SK-N-SH (cell line): ENCODE measurements around the gene SHROOM3. TPM values are rescaled to one million over a fixed set of nuclear protein-coding genes. Genes with fewer than 3 reads are reported as not detected.

Source experiments
- CTCF ChIA-PET: fragments of 300-600, 350-600 bp; formaldehyde crosslinking; extraction: SDS; loops from one replicate; lab custom pipeline; 2021; lab: Yijun Ruan, JAX
- POLR2A ChIA-PET: fragments of 350-600 bp; sonication (Branson Sonifier 250); formaldehyde crosslinking; extraction: SDS; loops from one replicate; lab custom pipeline; 2020; ENCODE audit warnings: antibody characterized with exemption, inconsistent platforms; lab: Yijun Ruan, JAX
- DNase-seq: peaks from one replicate; pipeline ENCODE4 v3.0.0; 2012
- H2AFZ ChIP-seq: fragments of 200-600 bp; sonication (generic); 2 replicates; pipeline ENCODE4 v1.8.1; 2016; ENCODE audit warnings: antibody characterized with exemption, mild to moderate bottlenecking, low read depth
- H3F3A ChIP-seq: fragments of 200-600 bp; sonication (generic); replicated peaks from 2 replicates; pipeline ENCODE3; 2016; ENCODE audit warnings: antibody characterized with exemption, mild to moderate bottlenecking; ENCODE audit not compliant: insufficient read depth
- H3K27ac ChIP-seq, 2 experiments: fragments of 200-500 bp in 1 of 2; fragments of 200-600 bp in 1 of 2; sonication (Bioruptor generic) in 1 of 2; sonication (generic), shearing (Covaris generic) in 1 of 2; 2 replicates each; pipeline versions ENCODE4 v1.5.1 to v1.6.1; 2014 to 2016; ENCODE audit warnings: low read depth in 2 of 2, inconsistent platforms in 1 of 2, low read length in 1 of 2, mild to moderate bottlenecking in 1 of 2, mixed read lengths in 1 of 2
- H3K27me3 ChIP-seq: fragments of 200-600 bp; sonication (generic), shearing (Covaris generic); 2 replicates; pipeline ENCODE4 v1.6.1; 2016; ENCODE audit warnings: mixed run types; ENCODE audit not compliant: insufficient read depth
- H3K36me3 ChIP-seq, 2 experiments: fragments of 200-500 bp in 1 of 2; fragments of 200-600 bp in 1 of 2; sonication (Bioruptor generic) in 1 of 2; sonication (generic) in 1 of 2; replicated peaks in 1 of 2; 2 replicates each; pipeline versions ENCODE3 to v1.5.1; 2014 to 2016; ENCODE audit warnings: low read length in 1 of 2, mild to moderate bottlenecking in 1 of 2; ENCODE audit not compliant: insufficient read depth in 2 of 2, control insufficient read depth in 1 of 2
- H3K4me1 ChIP-seq, 2 experiments: fragments of 200-500 bp in 1 of 2; fragments of 200-600 bp in 1 of 2; sonication (Bioruptor generic) in 1 of 2; sonication (generic), shearing (Covaris generic) in 1 of 2; 2 replicates each; pipeline versions ENCODE4 v1.5.1 to v1.6.1; 2014 to 2016; ENCODE audit warnings: low read depth in 1 of 2, low read length in 1 of 2, mixed run types in 1 of 2; ENCODE audit not compliant: insufficient read depth in 2 of 2, control insufficient read depth in 1 of 2
- H3K4me2 ChIP-seq: fragments of 200-600 bp; sonication (generic), shearing (Covaris generic); 2 replicates; pipeline ENCODE4 v1.6.1; 2017; ENCODE audit warnings: mixed run types
- H3K4me3 ChIP-seq, 2 experiments: fragments of 200-500 bp in 1 of 2; fragments of 200-600 bp in 1 of 2; sonication (Bioruptor generic) in 1 of 2; sonication (generic), shearing (Covaris generic) in 1 of 2; 2 replicates each; pipeline versions ENCODE4 v1.5.1 to v1.8.1; 2014 to 2016; ENCODE audit warnings: low read depth in 2 of 2, inconsistent platforms in 1 of 2, low read length in 1 of 2, mild to moderate bottlenecking in 1 of 2, mixed read lengths in 1 of 2, moderate library complexity in 1 of 2
- H3K79me2 ChIP-seq: fragments of 200-600 bp; sonication (generic); 2 replicates; pipeline ENCODE4 v1.8.1; 2017; ENCODE audit warnings: mild to moderate bottlenecking; ENCODE audit not compliant: insufficient read depth
- H3K9ac ChIP-seq: fragments of 200-600 bp; sonication (generic); 2 replicates; pipeline ENCODE4 v1.6.1; 2017; ENCODE audit warnings: mixed run types
- H3K9me2 ChIP-seq: fragments of 200-600 bp; sonication (generic); 2 replicates; pipeline ENCODE4 v1.6.1; 2017; ENCODE audit warnings: mixed run types
- H3K9me3 ChIP-seq: fragments of 200-600 bp; sonication (generic); 2 replicates; pipeline ENCODE4 v1.6.1; 2017; ENCODE audit warnings: mixed run types, mild to moderate bottlenecking, moderate library complexity
- H4K20me1 ChIP-seq: fragments of 200-600 bp; sonication (generic); 2 replicates; pipeline ENCODE4 v1.6.1; 2017; ENCODE audit warnings: mild to moderate bottlenecking, mixed run types; ENCODE audit not compliant: insufficient read depth
- EP300 ChIP-seq, 2 experiments: IDR thresholded peaks; 2 replicates each; pipeline versions ENCODE4 v1.4.0 to v1.6.1; 2012; ENCODE audit warnings: borderline replicate concordance in 1 of 2, low read depth in 1 of 2, low read length in 1 of 2
- FOSL2 ChIP-seq: IDR thresholded peaks from 2 replicates; pipeline ENCODE4 v1.4.0; 2012; ENCODE audit warnings: low read depth, mild to moderate bottlenecking, moderate library complexity, borderline replicate concordance
- FOXM1 ChIP-seq: IDR thresholded peaks from 2 replicates; pipeline ENCODE4 v1.4.0; 2012; ENCODE audit warnings: low read depth, mild to moderate bottlenecking
- JUND ChIP-seq: IDR thresholded peaks from 2 replicates; pipeline ENCODE4 v1.4.0; 2012
- MEF2A ChIP-seq: IDR thresholded peaks from 2 replicates; pipeline ENCODE4 v1.4.0; 2012; ENCODE audit warnings: low read depth, borderline replicate concordance
- NFIC ChIP-seq: IDR thresholded peaks from 2 replicates; pipeline ENCODE4 v1.4.0; 2012; ENCODE audit warnings: borderline replicate concordance
- POLR2AphosphoS5 ChIP-seq: IDR thresholded peaks from 2 replicates; pipeline ENCODE4 v1.6.1; 2012; ENCODE audit warnings: low read depth, low read length
- TCF12 ChIP-seq: IDR thresholded peaks from 2 replicates; pipeline ENCODE4 v1.4.0; 2012
- TEAD4 ChIP-seq: IDR thresholded peaks from 2 replicates; pipeline ENCODE4 v1.4.0; 2012; ENCODE audit warnings: mild to moderate bottlenecking, borderline replicate concordance; ENCODE audit not compliant: insufficient read depth
- WGBS: methylation state at CpG from one replicate; pipeline ENCODE4 v1.1.6; 2017; ENCODE audit warnings: low lambda C conversion rate; 5-methylcytosine and 5-hydroxymethylcytosine counted together
- polyA plus RNA-seq, 3 experiments: library from polyadenylated mRNA; depleted of rRNA; stranded (reverse); fragments of >200 nt; gene quantifications; 2 replicates each; pipeline ENCODE4 v1.2.3, GENCODE V29; 2012
- TF ChIP-seq, protein P1 (sequence below): IDR thresholded peaks from 2 replicates; pipeline ENCODE4 v1.4.0; 2012; ENCODE audit warnings: low read depth
- TF ChIP-seq, protein P2 (sequence below): IDR thresholded peaks from 2 replicates; pipeline ENCODE4 v1.4.0; 2012; ENCODE audit warnings: low read depth, borderline replicate concordance
- TF ChIP-seq, protein P3 (sequence below): IDR thresholded peaks from 2 replicates; pipeline ENCODE4; 2012
- TF ChIP-seq, protein P4 (sequence below): fragments of 150-350 bp; IDR thresholded peaks from 2 replicates; pipeline ENCODE4 v1.6.1; 2017; ENCODE audit warnings: antibody characterized with exemption, low read length, low read depth, borderline replicate concordance
- TF ChIP-seq, protein P5 (sequence below): IDR thresholded peaks from 2 replicates; pipeline ENCODE4 v1.6.1; 2012; ENCODE audit warnings: mild to moderate bottlenecking, low read depth, low read length, moderate library complexity

The SHROOM3 gene
- polyA plus RNA-seq, 1 of the 3 experiments (the other 2 are of a cell fraction): 4.3 TPM

DNA sequence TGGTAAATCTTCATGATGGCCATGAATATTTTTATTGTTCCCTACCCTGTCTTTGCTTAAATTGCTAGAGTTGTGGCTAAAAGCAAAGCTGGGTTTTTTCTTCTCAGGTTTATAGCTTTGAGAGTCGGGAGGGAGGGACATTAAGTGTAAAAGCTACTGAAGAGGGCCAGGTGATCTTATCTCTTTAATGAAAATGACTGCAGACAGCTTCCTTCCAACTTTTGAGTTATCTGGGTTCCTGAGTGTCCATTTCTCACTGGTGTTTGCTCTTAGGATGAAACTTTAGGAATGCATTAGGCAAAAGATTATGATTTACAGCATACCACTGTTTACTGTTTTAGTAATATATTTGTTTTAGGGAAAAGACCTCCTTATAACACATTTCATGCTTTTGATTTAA lies 187.7 kb downstream of the SHROOM3 start:
- Histone ChIP-seq H2AFZ (peak overlapping the region; percentile 31; the same call in 1 of the 2 replicates), H3K9ac (peak overlapping the region; percentile 77; the same call in 1 of the 2 replicates), H3K79me2 (no peaks in the 10 kb centered on the region), H3F3A (peaks cover 38% of the 10 kb centered on the region), H3K27me3 (no peaks in the 10 kb centered on the region), H3K4me1 (peaks cover 4 to 31% of the 10 kb centered on the region in 2 experiments; a peak in 3 of 4 replicates), H3K4me2 (peak overlapping the region; percentile 60; the same call in 1 of the 2 replicates), H4K20me1 (no peaks in the 10 kb centered on the region), H3K9me2 (no peaks in the 10 kb centered on the region), H3K9me3 (no peaks in the 10 kb centered on the region), H3K4me3 (no peak overlapping the region), H3K36me3 (no peaks in the 10 kb centered on the region), H3K27ac (peak overlapping the region; percentile 91 to 95; a peak in 3 of 4 replicates)
- TF ChIP-seq FOXM1 (peak; percentile 52; the same call in 1 of the 2 replicates), MEF2A (no peak), EP300 (IDR thresholded peaks at IDR 0.05; ENCODE audit: borderline replicate concordance in 1 of 2, low read depth in 1 of 2, low read length in 1 of 2) (peak in 1 of 2 experiments; percentile 61; a peak in 1 of 4 replicates), NFIC (peak; percentile 42; the same call in 1 of the 2 replicates), POLR2AphosphoS5 (no peak; the same call in 1 of the 2 replicates), TCF12 (peak; percentile 53), TEAD4 (0 out of 2 replicates have a peak, but pooled peaks have one; percentile 11), FOSL2 (peak; percentile 12; the same call in 1 of the 2 replicates), JUND (0 out of 2 replicates have a peak, but pooled peaks have one; percentile 10)
- TF ChIP-seq, protein P1, sequence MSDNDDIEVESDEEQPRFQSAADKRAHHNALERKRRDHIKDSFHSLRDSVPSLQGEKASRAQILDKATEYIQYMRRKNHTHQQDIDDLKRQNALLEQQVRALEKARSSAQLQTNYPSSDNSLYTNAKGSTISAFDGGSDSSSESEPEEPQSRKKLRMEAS: no peak
- TF ChIP-seq, protein P2, sequence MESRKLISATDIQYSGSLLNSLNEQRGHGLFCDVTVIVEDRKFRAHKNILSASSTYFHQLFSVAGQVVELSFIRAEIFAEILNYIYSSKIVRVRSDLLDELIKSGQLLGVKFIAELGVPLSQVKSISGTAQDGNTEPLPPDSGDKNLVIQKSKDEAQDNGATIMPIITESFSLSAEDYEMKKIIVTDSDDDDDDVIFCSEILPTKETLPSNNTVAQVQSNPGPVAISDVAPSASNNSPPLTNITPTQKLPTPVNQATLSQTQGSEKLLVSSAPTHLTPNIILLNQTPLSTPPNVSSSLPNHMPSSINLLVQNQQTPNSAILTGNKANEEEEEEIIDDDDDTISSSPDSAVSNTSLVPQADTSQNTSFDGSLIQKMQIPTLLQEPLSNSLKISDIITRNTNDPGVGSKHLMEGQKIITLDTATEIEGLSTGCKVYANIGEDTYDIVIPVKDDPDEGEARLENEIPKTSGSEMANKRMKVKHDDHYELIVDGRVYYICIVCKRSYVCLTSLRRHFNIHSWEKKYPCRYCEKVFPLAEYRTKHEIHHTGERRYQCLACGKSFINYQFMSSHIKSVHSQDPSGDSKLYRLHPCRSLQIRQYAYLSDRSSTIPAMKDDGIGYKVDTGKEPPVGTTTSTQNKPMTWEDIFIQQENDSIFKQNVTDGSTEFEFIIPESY: no peak
- TF ChIP-seq, protein P3, sequence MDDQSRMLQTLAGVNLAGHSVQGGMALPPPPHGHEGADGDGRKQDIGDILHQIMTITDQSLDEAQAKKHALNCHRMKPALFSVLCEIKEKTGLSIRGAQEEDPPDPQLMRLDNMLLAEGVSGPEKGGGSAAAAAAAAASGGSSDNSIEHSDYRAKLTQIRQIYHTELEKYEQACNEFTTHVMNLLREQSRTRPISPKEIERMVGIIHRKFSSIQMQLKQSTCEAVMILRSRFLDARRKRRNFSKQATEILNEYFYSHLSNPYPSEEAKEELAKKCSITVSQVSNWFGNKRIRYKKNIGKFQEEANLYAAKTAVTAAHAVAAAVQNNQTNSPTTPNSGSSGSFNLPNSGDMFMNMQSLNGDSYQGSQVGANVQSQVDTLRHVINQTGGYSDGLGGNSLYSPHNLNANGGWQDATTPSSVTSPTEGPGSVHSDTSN: peak; percentile 85
- TF ChIP-seq, protein P4, sequence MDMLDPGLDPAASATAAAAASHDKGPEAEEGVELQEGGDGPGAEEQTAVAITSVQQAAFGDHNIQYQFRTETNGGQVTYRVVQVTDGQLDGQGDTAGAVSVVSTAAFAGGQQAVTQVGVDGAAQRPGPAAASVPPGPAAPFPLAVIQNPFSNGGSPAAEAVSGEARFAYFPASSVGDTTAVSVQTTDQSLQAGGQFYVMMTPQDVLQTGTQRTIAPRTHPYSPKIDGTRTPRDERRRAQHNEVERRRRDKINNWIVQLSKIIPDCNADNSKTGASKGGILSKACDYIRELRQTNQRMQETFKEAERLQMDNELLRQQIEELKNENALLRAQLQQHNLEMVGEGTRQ: no peak
- TF ChIP-seq, protein P5, sequence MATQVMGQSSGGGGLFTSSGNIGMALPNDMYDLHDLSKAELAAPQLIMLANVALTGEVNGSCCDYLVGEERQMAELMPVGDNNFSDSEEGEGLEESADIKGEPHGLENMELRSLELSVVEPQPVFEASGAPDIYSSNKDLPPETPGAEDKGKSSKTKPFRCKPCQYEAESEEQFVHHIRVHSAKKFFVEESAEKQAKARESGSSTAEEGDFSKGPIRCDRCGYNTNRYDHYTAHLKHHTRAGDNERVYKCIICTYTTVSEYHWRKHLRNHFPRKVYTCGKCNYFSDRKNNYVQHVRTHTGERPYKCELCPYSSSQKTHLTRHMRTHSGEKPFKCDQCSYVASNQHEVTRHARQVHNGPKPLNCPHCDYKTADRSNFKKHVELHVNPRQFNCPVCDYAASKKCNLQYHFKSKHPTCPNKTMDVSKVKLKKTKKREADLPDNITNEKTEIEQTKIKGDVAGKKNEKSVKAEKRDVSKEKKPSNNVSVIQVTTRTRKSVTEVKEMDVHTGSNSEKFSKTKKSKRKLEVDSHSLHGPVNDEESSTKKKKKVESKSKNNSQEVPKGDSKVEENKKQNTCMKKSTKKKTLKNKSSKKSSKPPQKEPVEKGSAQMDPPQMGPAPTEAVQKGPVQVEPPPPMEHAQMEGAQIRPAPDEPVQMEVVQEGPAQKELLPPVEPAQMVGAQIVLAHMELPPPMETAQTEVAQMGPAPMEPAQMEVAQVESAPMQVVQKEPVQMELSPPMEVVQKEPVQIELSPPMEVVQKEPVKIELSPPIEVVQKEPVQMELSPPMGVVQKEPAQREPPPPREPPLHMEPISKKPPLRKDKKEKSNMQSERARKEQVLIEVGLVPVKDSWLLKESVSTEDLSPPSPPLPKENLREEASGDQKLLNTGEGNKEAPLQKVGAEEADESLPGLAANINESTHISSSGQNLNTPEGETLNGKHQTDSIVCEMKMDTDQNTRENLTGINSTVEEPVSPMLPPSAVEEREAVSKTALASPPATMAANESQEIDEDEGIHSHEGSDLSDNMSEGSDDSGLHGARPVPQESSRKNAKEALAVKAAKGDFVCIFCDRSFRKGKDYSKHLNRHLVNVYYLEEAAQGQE: no peak
- 12% methylated on average over 1 of the region's 1 CpG for WGBS
- no peak for DNase-seq
- CTCF ChIA-PET: interaction anchor here (1.0 to 1.4 kb wide), 2 partner anchors 13 to 21 kb away, joined by 3 read pairs; no protein-coding TSS in a partner anchor
- POLR2A ChIA-PET: no interaction called here
